Keratinocyte (primary cell): ENCODE results near the gene RHD. TPM values are rescaled to one million over a fixed set of nuclear protein-coding genes. Genes with fewer than 3 reads are reported as not detected.
"Not testable (repeated sequence)": the region's sequence is repeated elsewhere in the genome, so short reads cannot be mapped to it uniquely, and the experiment has no call there.

Experiments
- DNase-seq: peaks from one replicate; pipeline ENCODE4 v3.0.0-alpha.2; 2011; ENCODE audit warnings: low read depth, missing footprints, low spot score
- FAIRE-seq: peaks from 2 replicates; lab custom pipeline; 2011; peaks lifted over from hg19 to GRCh38; lab: Jason Lieb, UNC
- H2AFZ ChIP-seq: 2 replicates; pipeline ENCODE4 v1.6.0; 2012; ENCODE audit warnings: low read length, control low read depth, inconsistent platforms; ENCODE audit not compliant: control insufficient read depth
- H3K27ac ChIP-seq: 2 replicates; pipeline ENCODE4 v1.5.1; 2011; ENCODE audit warnings: low read length; ENCODE audit not compliant: control insufficient read depth, insufficient read depth
- H3K27me3 ChIP-seq: 3 replicates; pipeline ENCODE4 v1.6.0; 2011; ENCODE audit warnings: low read length; ENCODE audit not compliant: control insufficient read depth, insufficient read depth; ENCODE audit errors: extremely low read depth
- H3K36me3 ChIP-seq, 2 experiments: 2 replicates in 1 of 2; 3 replicates in 1 of 2; pipeline ENCODE4 v1.5.1; 2011; ENCODE audit warnings: low read length in 2 of 2, mild to moderate bottlenecking in 1 of 2; ENCODE audit not compliant: control insufficient read depth in 2 of 2, insufficient read depth in 2 of 2; ENCODE audit errors: extremely low read depth in 1 of 2
- H3K4me1 ChIP-seq: 3 replicates; pipeline ENCODE4 v1.5.1; 2011; ENCODE audit warnings: low read length; ENCODE audit not compliant: control insufficient read depth, insufficient read depth; ENCODE audit errors: extremely low read depth
- H3K4me2 ChIP-seq: 3 replicates; pipeline ENCODE4 v1.6.0; 2011; ENCODE audit warnings: low read depth, low read length; ENCODE audit not compliant: control insufficient read depth, insufficient read depth; ENCODE audit errors: extremely low read depth
- H3K4me3 ChIP-seq, 3 experiments: fragments of 200-600 bp in 1 of 3; sonication (generic) in 1 of 3; 2 replicates in 2 of 3; 3 replicates in 1 of 3; pipeline ENCODE4 v1.5.1; 2011 to 2016; ENCODE audit warnings: low read length in 3 of 3, mild to moderate bottlenecking in 3 of 3, control low read depth in 2 of 3, inconsistent platforms in 1 of 3, low read depth in 1 of 3, mixed read lengths in 1 of 3, mixed run types in 1 of 3, moderate library complexity in 1 of 3; ENCODE audit not compliant: control insufficient read depth in 2 of 3, insufficient read depth in 2 of 3; ENCODE audit errors: extremely low read depth in 1 of 3
- H3K79me2 ChIP-seq: 2 replicates; pipeline ENCODE4 v1.6.0; 2012; ENCODE audit warnings: low read length; ENCODE audit not compliant: control insufficient read depth, insufficient read depth
- H3K9ac ChIP-seq: 3 replicates; pipeline ENCODE4 v1.6.0; 2011; ENCODE audit warnings: low read length; ENCODE audit not compliant: control insufficient read depth, insufficient read depth; ENCODE audit errors: extremely low read depth
- H3K9me1 ChIP-seq: 3 replicates; pipeline ENCODE4 v1.6.0; 2011; ENCODE audit warnings: low read length; ENCODE audit not compliant: control insufficient read depth, insufficient read depth; ENCODE audit errors: extremely low read depth
- H3K9me3 ChIP-seq: 2 replicates; pipeline ENCODE4 v1.5.1; 2012; ENCODE audit warnings: low read depth, low read length; ENCODE audit not compliant: control insufficient read depth
- H4K20me1 ChIP-seq: 3 replicates; pipeline ENCODE4 v1.6.0; 2011; ENCODE audit warnings: low read length; ENCODE audit not compliant: control insufficient read depth, insufficient read depth; ENCODE audit errors: extremely low read depth
- dilution Hi-C: fragments of 300-500 bp; cut with MboI; formaldehyde crosslinking; loops from one replicate; pipeline ENCODE4 v1.7.0; 2020; ENCODE audit warnings: low sequenced_read_pairs; ENCODE audit not compliant: extremely low pct_ligation_motif_present
- polyA plus RNA-seq, 5 experiments: library from polyadenylated mRNA; depleted of rRNA in 3 of 5; stranded (reverse) in 3 of 5; stranded (forward) in 1 of 5; unstranded in 1 of 5; fragments of >200 nt; gene quantifications; 1 replicate in 1 of 5; 2 replicates in 3 of 5; 3 replicates in 1 of 5; pipeline versions ENCODE4 v1.2.1 to v1.2.3, GENCODE V29; 2011 to 2012; ENCODE audit warnings: missing spikeins in 2 of 5, low read depth in 1 of 5, low replicate concordance in 1 of 5

RHD gene
- polyA plus RNA-seq, 1 donor (not counting 4 experiments of a cell fraction or from before 2014, with no cell fraction given): not detected

GRCh38 chr1:25324407-25324806, 52.1 kb downstream of the RHD start:
- H3K4me3 ChIP-seq, H3K9ac ChIP-seq, H3K4me1 ChIP-seq, H4K20me1 ChIP-seq, H3K27me3 ChIP-seq, H3K9me3 ChIP-seq, H3K4me2 ChIP-seq, dilution Hi-C loops, H3K27ac ChIP-seq, DNase-seq, H2AFZ ChIP-seq, H3K9me1 ChIP-seq, H3K79me2 ChIP-seq, FAIRE-seq, H3K36me3 ChIP-seq: not testable (repeated sequence)

GRCh38 chr1:25327864-25328790, 55.8 kb downstream of the RHD start:
- H3K79me2 ChIP-seq, H2AFZ ChIP-seq, H3K27ac ChIP-seq, H3K4me3 ChIP-seq, H3K36me3 ChIP-seq, H3K4me1 ChIP-seq, H3K9me3 ChIP-seq, DNase-seq, H3K9me1 ChIP-seq, dilution Hi-C loops, H3K9ac ChIP-seq, FAIRE-seq, H3K4me2 ChIP-seq, H4K20me1 ChIP-seq, H3K27me3 ChIP-seq: not testable (repeated sequence)

- dilution Hi-C loops, H3K9me3 ChIP-seq, DNase-seq, H3K27ac ChIP-seq, H2AFZ ChIP-seq, FAIRE-seq, H3K79me2 ChIP-seq, H3K4me1 ChIP-seq, H4K20me1 ChIP-seq, H3K4me2 ChIP-seq, H3K9me1 ChIP-seq, H3K4me3 ChIP-seq, H3K36me3 ChIP-seq, H3K27me3 ChIP-seq, H3K9ac ChIP-seq: not testable (repeated sequence)
Measured at GRCh38 chr1:25328791-25329185, 56.5 kb downstream of the RHD start.

GRCh38 chr1:25329336-25329735, 57.0 kb downstream of the RHD start:
- H3K9ac ChIP-seq, H3K9me3 ChIP-seq, H3K36me3 ChIP-seq, FAIRE-seq, dilution Hi-C loops, H3K9me1 ChIP-seq, H3K79me2 ChIP-seq, H4K20me1 ChIP-seq, H3K27ac ChIP-seq, H3K4me2 ChIP-seq, H3K4me3 ChIP-seq, H3K27me3 ChIP-seq, H2AFZ ChIP-seq, H3K4me1 ChIP-seq, DNase-seq: not testable (repeated sequence)

GRCh38 chr1:25329950-25330349, 57.6 kb downstream of the RHD start:
- FAIRE-seq, DNase-seq, H3K9ac ChIP-seq, H3K4me3 ChIP-seq, H3K79me2 ChIP-seq, H3K9me1 ChIP-seq, H2AFZ ChIP-seq, H4K20me1 ChIP-seq, H3K9me3 ChIP-seq, dilution Hi-C loops, H3K4me2 ChIP-seq, H3K36me3 ChIP-seq, H3K27me3 ChIP-seq, H3K4me1 ChIP-seq: not testable (repeated sequence)
- peak overlapping the region; percentile 58 for H3K27ac ChIP-seq
